Gastrocnemius medialis (tissue), 4 donors: ENCODE results near the gene CDK13.

Experiments
- POLR2A ChIP-seq, 2 donors: fragments of 450-650 bp; IDR thresholded peaks; one replicate each; pipeline ENCODE4 v1.6.1; 2017; ENCODE audit warnings: antibody characterized with exemption in 2 of 2, mild to moderate bottlenecking in 2 of 2, moderate library complexity in 2 of 2
- TF ChIP-seq, protein P1 (sequence below), 5 experiments: fragments of 450-650 bp in 3 of 5; fragments of 200-600 bp in 2 of 5; sonication (generic) in 2 of 5; IDR thresholded peaks in 4 of 5; conservative IDR thresholded peaks in 1 of 5; 1 replicate in 4 of 5; 2 replicates in 1 of 5; pipeline ENCODE4 v1.5.1; 2016 to 2019; ENCODE audit warnings: antibody characterized with exemption in 5 of 5, mild to moderate bottlenecking in 3 of 5, moderate library complexity in 3 of 5

- TF ChIP-seq, protein P1, sequence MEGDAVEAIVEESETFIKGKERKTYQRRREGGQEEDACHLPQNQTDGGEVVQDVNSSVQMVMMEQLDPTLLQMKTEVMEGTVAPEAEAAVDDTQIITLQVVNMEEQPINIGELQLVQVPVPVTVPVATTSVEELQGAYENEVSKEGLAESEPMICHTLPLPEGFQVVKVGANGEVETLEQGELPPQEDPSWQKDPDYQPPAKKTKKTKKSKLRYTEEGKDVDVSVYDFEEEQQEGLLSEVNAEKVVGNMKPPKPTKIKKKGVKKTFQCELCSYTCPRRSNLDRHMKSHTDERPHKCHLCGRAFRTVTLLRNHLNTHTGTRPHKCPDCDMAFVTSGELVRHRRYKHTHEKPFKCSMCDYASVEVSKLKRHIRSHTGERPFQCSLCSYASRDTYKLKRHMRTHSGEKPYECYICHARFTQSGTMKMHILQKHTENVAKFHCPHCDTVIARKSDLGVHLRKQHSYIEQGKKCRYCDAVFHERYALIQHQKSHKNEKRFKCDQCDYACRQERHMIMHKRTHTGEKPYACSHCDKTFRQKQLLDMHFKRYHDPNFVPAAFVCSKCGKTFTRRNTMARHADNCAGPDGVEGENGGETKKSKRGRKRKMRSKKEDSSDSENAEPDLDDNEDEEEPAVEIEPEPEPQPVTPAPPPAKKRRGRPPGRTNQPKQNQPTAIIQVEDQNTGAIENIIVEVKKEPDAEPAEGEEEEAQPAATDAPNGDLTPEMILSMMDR (IDR thresholded peaks at IDR 0.05 in 4 of 5, conservative IDR thresholded peaks at IDR 0.05 in 1 of 5) = no peak
- no peak for TF ChIP-seq POLR2A (IDR thresholded peaks at IDR 0.05)
Observed at GRCh38 chr7:40077849-40078248, 127.8 kb downstream of the CDK13 start.
